SK-N-SH (cell line): ENCODE data around the gene BCAS3. TPM values are rescaled to one million over a fixed set of nuclear protein-coding genes. Genes with fewer than 3 reads are reported as not detected.

Experiments used
- CTCF ChIA-PET: fragments of 300-600, 350-600 bp; formaldehyde crosslinking; extraction: SDS; loops from one replicate; lab custom pipeline; 2021; lab: Yijun Ruan, JAX
- POLR2A ChIA-PET: fragments of 350-600 bp; sonication (Branson Sonifier 250); formaldehyde crosslinking; extraction: SDS; loops from one replicate; lab custom pipeline; 2020; ENCODE audit warnings: antibody characterized with exemption, inconsistent platforms; lab: Yijun Ruan, JAX
- DNase-seq: peaks from one replicate; pipeline ENCODE4 v3.0.0; 2012
- H2AFZ ChIP-seq: fragments of 200-600 bp; sonication (generic); 2 replicates; pipeline ENCODE4 v1.8.1; 2016; ENCODE audit warnings: antibody characterized with exemption, mild to moderate bottlenecking, low read depth
- H3F3A ChIP-seq: fragments of 200-600 bp; sonication (generic); replicated peaks from 2 replicates; pipeline ENCODE3; 2016; ENCODE audit warnings: antibody characterized with exemption, mild to moderate bottlenecking; ENCODE audit not compliant: insufficient read depth
- H3K27ac ChIP-seq, 2 experiments: fragments of 200-500 bp in 1 of 2; fragments of 200-600 bp in 1 of 2; sonication (Bioruptor generic) in 1 of 2; sonication (generic), shearing (Covaris generic) in 1 of 2; 2 replicates each; pipeline versions ENCODE4 v1.5.1 to v1.6.1; 2014 to 2016; ENCODE audit warnings: low read depth in 2 of 2, inconsistent platforms in 1 of 2, low read length in 1 of 2, mild to moderate bottlenecking in 1 of 2, mixed read lengths in 1 of 2
- H3K27me3 ChIP-seq: fragments of 200-600 bp; sonication (generic), shearing (Covaris generic); 2 replicates; pipeline ENCODE4 v1.6.1; 2016; ENCODE audit warnings: mixed run types; ENCODE audit not compliant: insufficient read depth
- H3K36me3 ChIP-seq, 2 experiments: fragments of 200-500 bp in 1 of 2; fragments of 200-600 bp in 1 of 2; sonication (Bioruptor generic) in 1 of 2; sonication (generic) in 1 of 2; replicated peaks in 1 of 2; 2 replicates each; pipeline versions ENCODE3 to v1.5.1; 2014 to 2016; ENCODE audit warnings: low read length in 1 of 2, mild to moderate bottlenecking in 1 of 2; ENCODE audit not compliant: insufficient read depth in 2 of 2, control insufficient read depth in 1 of 2
- H3K4me1 ChIP-seq, 2 experiments: fragments of 200-500 bp in 1 of 2; fragments of 200-600 bp in 1 of 2; sonication (Bioruptor generic) in 1 of 2; sonication (generic), shearing (Covaris generic) in 1 of 2; 2 replicates each; pipeline versions ENCODE4 v1.5.1 to v1.6.1; 2014 to 2016; ENCODE audit warnings: low read depth in 1 of 2, low read length in 1 of 2, mixed run types in 1 of 2; ENCODE audit not compliant: insufficient read depth in 2 of 2, control insufficient read depth in 1 of 2
- H3K4me2 ChIP-seq: fragments of 200-600 bp; sonication (generic), shearing (Covaris generic); 2 replicates; pipeline ENCODE4 v1.6.1; 2017; ENCODE audit warnings: mixed run types
- H3K4me3 ChIP-seq, 2 experiments: fragments of 200-500 bp in 1 of 2; fragments of 200-600 bp in 1 of 2; sonication (Bioruptor generic) in 1 of 2; sonication (generic), shearing (Covaris generic) in 1 of 2; 2 replicates each; pipeline versions ENCODE4 v1.5.1 to v1.8.1; 2014 to 2016; ENCODE audit warnings: low read depth in 2 of 2, inconsistent platforms in 1 of 2, low read length in 1 of 2, mild to moderate bottlenecking in 1 of 2, mixed read lengths in 1 of 2, moderate library complexity in 1 of 2
- H3K79me2 ChIP-seq: fragments of 200-600 bp; sonication (generic); 2 replicates; pipeline ENCODE4 v1.8.1; 2017; ENCODE audit warnings: mild to moderate bottlenecking; ENCODE audit not compliant: insufficient read depth
- H3K9ac ChIP-seq: fragments of 200-600 bp; sonication (generic); 2 replicates; pipeline ENCODE4 v1.6.1; 2017; ENCODE audit warnings: mixed run types
- H3K9me2 ChIP-seq: fragments of 200-600 bp; sonication (generic); 2 replicates; pipeline ENCODE4 v1.6.1; 2017; ENCODE audit warnings: mixed run types
- H3K9me3 ChIP-seq: fragments of 200-600 bp; sonication (generic); 2 replicates; pipeline ENCODE4 v1.6.1; 2017; ENCODE audit warnings: mixed run types, mild to moderate bottlenecking, moderate library complexity
- H4K20me1 ChIP-seq: fragments of 200-600 bp; sonication (generic); 2 replicates; pipeline ENCODE4 v1.6.1; 2017; ENCODE audit warnings: mild to moderate bottlenecking, mixed run types; ENCODE audit not compliant: insufficient read depth
- CHD2 ChIP-seq: fragments of 150-350 bp; IDR thresholded peaks from 2 replicates; pipeline ENCODE4 v1.6.1; 2018; ENCODE audit warnings: low read length; ENCODE audit not compliant: partially characterized antibody
- ELF1 ChIP-seq: IDR thresholded peaks from 2 replicates; pipeline ENCODE4 v1.4.0; 2012
- EP300 ChIP-seq, 2 experiments: IDR thresholded peaks; 2 replicates each; pipeline versions ENCODE4 v1.4.0 to v1.6.1; 2012; ENCODE audit warnings: borderline replicate concordance in 1 of 2, low read depth in 1 of 2, low read length in 1 of 2
- EZH2phosphoT487 ChIP-seq: fragments of 200-600 bp; sonication (generic); IDR thresholded peaks from 2 replicates; pipeline ENCODE4 v1.6.1; 2017; ENCODE audit warnings: low read depth, mixed run types, mild to moderate bottlenecking, antibody characterized with exemption, moderate library complexity, borderline replicate concordance
- FOSL2 ChIP-seq: IDR thresholded peaks from 2 replicates; pipeline ENCODE4 v1.4.0; 2012; ENCODE audit warnings: low read depth, mild to moderate bottlenecking, moderate library complexity, borderline replicate concordance
- FOXJ3 ChIP-seq: sonication (generic); formaldehyde crosslinking; IDR thresholded peaks from 2 replicates; pipeline ENCODE4 v1.5.1; 2020; ENCODE audit warnings: mild to moderate bottlenecking, missing genetic modification reagents
- GABPA ChIP-seq: IDR thresholded peaks from 2 replicates; pipeline ENCODE4 v1.4.0; 2012; ENCODE audit warnings: low read depth, mild to moderate bottlenecking
- GATA2 ChIP-seq: sonication (generic); formaldehyde crosslinking; IDR thresholded peaks from 2 replicates; pipeline ENCODE4 v1.5.0; 2020; ENCODE audit warnings: mild to moderate bottlenecking, missing genetic modification reagents
- JUND ChIP-seq: IDR thresholded peaks from 2 replicates; pipeline ENCODE4 v1.4.0; 2012
- NFIC ChIP-seq: IDR thresholded peaks from 2 replicates; pipeline ENCODE4 v1.4.0; 2012; ENCODE audit warnings: borderline replicate concordance
- NRF1 ChIP-seq: IDR thresholded peaks from 2 replicates; pipeline ENCODE4 v1.6.1; 2012; ENCODE audit warnings: low read depth, mild to moderate bottlenecking, low read length
- POLR2AphosphoS5 ChIP-seq: IDR thresholded peaks from 2 replicates; pipeline ENCODE4 v1.6.1; 2012; ENCODE audit warnings: low read depth, low read length
- RAD21 ChIP-seq: IDR thresholded peaks from 2 replicates; pipeline ENCODE4 v1.6.1; 2012; ENCODE audit warnings: mild to moderate bottlenecking, low read length
- RXRA ChIP-seq: IDR thresholded peaks from 2 replicates; pipeline ENCODE4 v1.4.0; 2012; ENCODE audit warnings: low read depth, mild to moderate bottlenecking, borderline replicate concordance
- SIN3A ChIP-seq: IDR thresholded peaks from 2 replicates; pipeline ENCODE4 v1.6.1; 2012; ENCODE audit warnings: low read depth, mild to moderate bottlenecking, low read length, moderate library complexity, borderline replicate concordance
- TEAD4 ChIP-seq: IDR thresholded peaks from 2 replicates; pipeline ENCODE4 v1.4.0; 2012; ENCODE audit warnings: mild to moderate bottlenecking, borderline replicate concordance; ENCODE audit not compliant: insufficient read depth
- WGBS: methylation state at CpG from one replicate; pipeline ENCODE4 v1.1.6; 2017; ENCODE audit warnings: low lambda C conversion rate; 5-methylcytosine and 5-hydroxymethylcytosine counted together
- polyA plus RNA-seq, 3 experiments: library from polyadenylated mRNA; depleted of rRNA; stranded (reverse); fragments of >200 nt; gene quantifications; 2 replicates each; pipeline ENCODE4 v1.2.3, GENCODE V29; 2012
- TF ChIP-seq, protein P1 (sequence below): IDR thresholded peaks from 2 replicates; pipeline ENCODE4 v1.4.0; 2012; ENCODE audit warnings: low read depth, borderline replicate concordance
- TF ChIP-seq, protein P2 (sequence below): IDR thresholded peaks from 2 replicates; pipeline ENCODE4 v1.4.0; 2012; ENCODE audit warnings: low read depth, borderline replicate concordance
- TF ChIP-seq, protein P3 (sequence below): fragments of 200-600 bp; sonication (generic); IDR thresholded peaks from 2 replicates; pipeline ENCODE4 v1.6.1; 2017; ENCODE audit warnings: antibody characterized with exemption, mild to moderate bottlenecking, moderate library complexity
- TF ChIP-seq, protein P4 (sequence below): IDR thresholded peaks from 2 replicates; pipeline ENCODE4; 2012
- TF ChIP-seq, protein P5 (sequence below): fragments of 150-350 bp; IDR thresholded peaks from 2 replicates; pipeline ENCODE4 v1.6.1; 2016; ENCODE audit warnings: mild to moderate bottlenecking, low read depth, low read length

Gene BCAS3
- polyA plus RNA-seq, 1 of the 3 experiments (the other 2 are of a cell fraction), result 5.9 TPM

DNA sequence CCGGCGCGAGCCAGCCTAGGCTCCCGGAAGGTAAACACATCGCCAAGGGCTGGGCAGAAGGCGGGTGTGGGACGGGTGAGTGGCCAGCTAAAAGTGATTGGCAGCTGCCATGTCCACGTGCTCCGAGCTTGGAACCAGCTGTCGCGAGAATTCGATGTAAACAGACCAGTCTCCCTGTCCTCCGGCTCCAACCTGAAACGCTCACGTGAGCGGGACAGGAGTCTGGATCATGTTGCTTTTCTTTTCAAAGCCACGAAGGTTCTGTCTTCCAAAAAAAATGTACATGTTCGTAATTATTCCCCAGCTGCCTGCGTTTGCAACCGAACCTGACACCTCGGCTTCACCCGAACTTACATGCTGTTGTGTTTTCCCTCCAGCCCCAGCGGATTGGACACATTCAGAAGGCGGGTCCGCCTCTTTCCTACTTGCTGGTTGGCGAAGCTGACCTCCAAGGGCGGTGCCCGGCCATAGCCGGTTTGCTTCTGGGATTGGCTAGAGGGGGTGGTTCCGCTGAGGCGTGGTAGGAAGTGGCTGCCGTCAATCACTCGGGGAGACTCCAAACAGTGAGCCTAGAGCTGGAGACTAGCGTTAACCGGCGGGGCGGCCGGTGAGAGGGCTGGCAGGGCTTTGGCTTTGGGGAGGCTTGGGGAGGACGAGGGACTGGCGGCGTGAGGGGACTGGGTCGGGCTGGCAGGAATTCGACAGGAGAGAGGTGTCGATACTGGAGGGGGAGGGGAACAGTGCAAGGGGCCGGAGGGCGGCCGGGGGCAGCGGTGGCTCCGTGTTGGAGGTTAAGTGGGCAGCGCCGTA, at the start of gene BCAS3 (continued):
- TF ChIP-seq, protein P1, sequence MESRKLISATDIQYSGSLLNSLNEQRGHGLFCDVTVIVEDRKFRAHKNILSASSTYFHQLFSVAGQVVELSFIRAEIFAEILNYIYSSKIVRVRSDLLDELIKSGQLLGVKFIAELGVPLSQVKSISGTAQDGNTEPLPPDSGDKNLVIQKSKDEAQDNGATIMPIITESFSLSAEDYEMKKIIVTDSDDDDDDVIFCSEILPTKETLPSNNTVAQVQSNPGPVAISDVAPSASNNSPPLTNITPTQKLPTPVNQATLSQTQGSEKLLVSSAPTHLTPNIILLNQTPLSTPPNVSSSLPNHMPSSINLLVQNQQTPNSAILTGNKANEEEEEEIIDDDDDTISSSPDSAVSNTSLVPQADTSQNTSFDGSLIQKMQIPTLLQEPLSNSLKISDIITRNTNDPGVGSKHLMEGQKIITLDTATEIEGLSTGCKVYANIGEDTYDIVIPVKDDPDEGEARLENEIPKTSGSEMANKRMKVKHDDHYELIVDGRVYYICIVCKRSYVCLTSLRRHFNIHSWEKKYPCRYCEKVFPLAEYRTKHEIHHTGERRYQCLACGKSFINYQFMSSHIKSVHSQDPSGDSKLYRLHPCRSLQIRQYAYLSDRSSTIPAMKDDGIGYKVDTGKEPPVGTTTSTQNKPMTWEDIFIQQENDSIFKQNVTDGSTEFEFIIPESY, result peak; percentile 100

DNA sequence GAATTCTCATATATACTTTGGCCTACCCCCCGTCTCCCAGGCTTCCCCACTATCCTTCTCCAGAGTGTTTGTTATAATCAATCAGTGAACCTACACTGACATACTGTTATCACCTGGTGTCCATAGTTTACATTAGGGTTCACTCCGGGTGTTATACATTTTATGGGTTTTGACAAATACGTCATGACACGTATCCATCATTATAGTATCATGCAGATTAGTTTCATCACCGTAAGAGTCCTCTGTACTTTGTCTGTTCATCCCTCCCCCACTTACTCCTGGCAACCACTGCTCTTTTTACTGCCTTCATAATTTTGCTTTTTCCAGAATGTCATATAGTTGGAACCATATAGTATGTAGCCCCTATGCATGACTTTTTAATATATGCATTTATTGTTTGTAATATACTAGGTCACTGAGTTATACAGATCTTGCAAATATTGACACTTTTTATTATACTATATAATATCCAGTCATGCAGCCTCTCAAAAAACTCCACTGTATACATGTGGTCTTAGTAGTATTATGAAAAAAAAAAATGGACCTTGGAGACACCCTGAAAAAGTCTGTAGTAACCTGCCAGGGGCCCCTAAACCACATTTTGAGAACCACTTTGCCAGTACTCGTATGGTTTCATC, 49.3 kb upstream of the BCAS3 start:
- no peaks in the 10 kb centered on the region for H3K4me1 ChIP-seq
- H3K9ac ChIP-seq, result no peak overlapping the region
- TF ChIP-seq CHD2, result no peak
- TF ChIP-seq, protein P2, sequence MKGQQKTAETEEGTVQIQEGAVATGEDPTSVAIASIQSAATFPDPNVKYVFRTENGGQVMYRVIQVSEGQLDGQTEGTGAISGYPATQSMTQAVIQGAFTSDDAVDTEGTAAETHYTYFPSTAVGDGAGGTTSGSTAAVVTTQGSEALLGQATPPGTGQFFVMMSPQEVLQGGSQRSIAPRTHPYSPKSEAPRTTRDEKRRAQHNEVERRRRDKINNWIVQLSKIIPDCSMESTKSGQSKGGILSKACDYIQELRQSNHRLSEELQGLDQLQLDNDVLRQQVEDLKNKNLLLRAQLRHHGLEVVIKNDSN, result no peak
- TF ChIP-seq RXRA, result no peak
- TF ChIP-seq NFIC, result no peak
- TF ChIP-seq, protein P3, sequence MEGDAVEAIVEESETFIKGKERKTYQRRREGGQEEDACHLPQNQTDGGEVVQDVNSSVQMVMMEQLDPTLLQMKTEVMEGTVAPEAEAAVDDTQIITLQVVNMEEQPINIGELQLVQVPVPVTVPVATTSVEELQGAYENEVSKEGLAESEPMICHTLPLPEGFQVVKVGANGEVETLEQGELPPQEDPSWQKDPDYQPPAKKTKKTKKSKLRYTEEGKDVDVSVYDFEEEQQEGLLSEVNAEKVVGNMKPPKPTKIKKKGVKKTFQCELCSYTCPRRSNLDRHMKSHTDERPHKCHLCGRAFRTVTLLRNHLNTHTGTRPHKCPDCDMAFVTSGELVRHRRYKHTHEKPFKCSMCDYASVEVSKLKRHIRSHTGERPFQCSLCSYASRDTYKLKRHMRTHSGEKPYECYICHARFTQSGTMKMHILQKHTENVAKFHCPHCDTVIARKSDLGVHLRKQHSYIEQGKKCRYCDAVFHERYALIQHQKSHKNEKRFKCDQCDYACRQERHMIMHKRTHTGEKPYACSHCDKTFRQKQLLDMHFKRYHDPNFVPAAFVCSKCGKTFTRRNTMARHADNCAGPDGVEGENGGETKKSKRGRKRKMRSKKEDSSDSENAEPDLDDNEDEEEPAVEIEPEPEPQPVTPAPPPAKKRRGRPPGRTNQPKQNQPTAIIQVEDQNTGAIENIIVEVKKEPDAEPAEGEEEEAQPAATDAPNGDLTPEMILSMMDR, result no peak
- no peak for TF ChIP-seq EZH2phosphoT487
- TF ChIP-seq POLR2AphosphoS5, result no peak
- TF ChIP-seq, protein P4, sequence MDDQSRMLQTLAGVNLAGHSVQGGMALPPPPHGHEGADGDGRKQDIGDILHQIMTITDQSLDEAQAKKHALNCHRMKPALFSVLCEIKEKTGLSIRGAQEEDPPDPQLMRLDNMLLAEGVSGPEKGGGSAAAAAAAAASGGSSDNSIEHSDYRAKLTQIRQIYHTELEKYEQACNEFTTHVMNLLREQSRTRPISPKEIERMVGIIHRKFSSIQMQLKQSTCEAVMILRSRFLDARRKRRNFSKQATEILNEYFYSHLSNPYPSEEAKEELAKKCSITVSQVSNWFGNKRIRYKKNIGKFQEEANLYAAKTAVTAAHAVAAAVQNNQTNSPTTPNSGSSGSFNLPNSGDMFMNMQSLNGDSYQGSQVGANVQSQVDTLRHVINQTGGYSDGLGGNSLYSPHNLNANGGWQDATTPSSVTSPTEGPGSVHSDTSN, result no peak
- no peak for TF ChIP-seq RAD21
- no peak for TF ChIP-seq TEAD4
- no peak for TF ChIP-seq NRF1
- TF ChIP-seq FOXJ3 (CRISPR knock-in tag), result no peak
- TF ChIP-seq GABPA, result no peak
- TF ChIP-seq, protein P5, sequence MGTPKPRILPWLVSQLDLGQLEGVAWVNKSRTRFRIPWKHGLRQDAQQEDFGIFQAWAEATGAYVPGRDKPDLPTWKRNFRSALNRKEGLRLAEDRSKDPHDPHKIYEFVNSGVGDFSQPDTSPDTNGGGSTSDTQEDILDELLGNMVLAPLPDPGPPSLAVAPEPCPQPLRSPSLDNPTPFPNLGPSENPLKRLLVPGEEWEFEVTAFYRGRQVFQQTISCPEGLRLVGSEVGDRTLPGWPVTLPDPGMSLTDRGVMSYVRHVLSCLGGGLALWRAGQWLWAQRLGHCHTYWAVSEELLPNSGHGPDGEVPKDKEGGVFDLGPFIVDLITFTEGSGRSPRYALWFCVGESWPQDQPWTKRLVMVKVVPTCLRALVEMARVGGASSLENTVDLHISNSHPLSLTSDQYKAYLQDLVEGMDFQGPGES, result no peak
- TF ChIP-seq SIN3A, result no peak
- no peak for TF ChIP-seq EP300 (IDR thresholded peaks at IDR 0.05; ENCODE audit: borderline replicate concordance in 1 of 2, low read depth in 1 of 2, low read length in 1 of 2)
- TF ChIP-seq FOSL2, result no peak
- TF ChIP-seq ELF1, result no peak
- no peak for TF ChIP-seq JUND
- TF ChIP-seq GATA2, result no peak
- TF ChIP-seq, all 33 proteins: peak for 0
- no peaks in the 10 kb centered on the region for H3K9me3 ChIP-seq
- H3K4me3 ChIP-seq, result no peak overlapping the region
- H3K36me3 ChIP-seq, result peaks cover 7 to 19% of the 10 kb centered on the region in 2 experiments
- H2AFZ ChIP-seq, result no peak overlapping the region
- H3K4me2 ChIP-seq, result no peak overlapping the region
- DNase-seq, result no peak
- ChIA-PET POLR2A (no interaction called here), CTCF (interaction anchor here (0.7 to 10.4 kb wide), 2 partner anchors 11 to 207 kb away, joined by 3 to 103 read pairs; no protein-coding TSS in a partner anchor)
- H3F3A ChIP-seq, result peaks cover 14% of the 10 kb centered on the region
- peaks cover 88% of the 10 kb centered on the region for H3K79me2 ChIP-seq
- H3K27me3 ChIP-seq, result no peaks in the 10 kb centered on the region
- no peak overlapping the region for H3K27ac ChIP-seq
- H3K9me2 ChIP-seq, result no peaks in the 10 kb centered on the region
- H4K20me1 ChIP-seq, result peaks cover 8% of the 10 kb centered on the region; the same call in 1 of the 2 replicates
- 95% methylated on average over 6 of the region's 6 CpGs for WGBS
